CD4-positive, alpha-beta T cell treated with Interleukin-6 at 100 ng/mL for 8 hours (primary cell): ENCODE measurements around the gene SEPSECS.

Experiments
- DNase-seq: peaks from one replicate; pipeline ENCODE4 v3.0.0-alpha.2; 2020; ENCODE audit warnings: mixed read lengths, low spot score

Gene SEPSECS

GRCh38 chr4:25155947-25156346 is 4.3 kb downstream of the SEPSECS start:
- no peak for DNase-seq

GRCh38 chr4:25154594-25155265 is 5.5 kb downstream of the SEPSECS start:
- no peak for DNase-seq

- no peak for DNase-seq
Measured at GRCh38 chr4:25146076-25146475, 14.2 kb downstream of the SEPSECS start.

GRCh38 chr4:25144870-25145481 is 15.3 kb downstream of the SEPSECS start:
- peak; percentile 2 for DNase-seq

GRCh38 chr4:25142468-25142867 is 17.8 kb downstream of the SEPSECS start:
- no peak for DNase-seq

GRCh38 chr4:25141592-25141991 is 18.7 kb downstream of the SEPSECS start:
- no peak for DNase-seq

- no peak for DNase-seq
Measured at GRCh38 chr4:25133132-25133531, 27.1 kb downstream of the SEPSECS start.

- DNase-seq = no peak
Measured at GRCh38 chr4:25131926-25132325, 28.3 kb downstream of the SEPSECS start.

- DNase-seq = no peak
Measured at GRCh38 chr4:25131381-25131780, 28.9 kb downstream of the SEPSECS start.

GRCh38 chr4:25129917-25130316 is 30.3 kb downstream of the SEPSECS start:
- no peak for DNase-seq

- no peak for DNase-seq
Measured at GRCh38 chr4:25128671-25129070, 31.6 kb downstream of the SEPSECS start.

- DNase-seq = no peak
Measured at GRCh38 chr4:25123236-25123635, 37.0 kb downstream of the SEPSECS start.

GRCh38 chr4:25120146-25120940 is 39.9 kb downstream of the SEPSECS start:
- no peak for DNase-seq

GRCh38 chr4:25117716-25118472 is 42.4 kb downstream of the SEPSECS start:
- DNase-seq = no peak

GRCh38 chr4:25117274-25117673 is 43.0 kb downstream of the SEPSECS start:
- DNase-seq = no peak

GRCh38 chr4:25113915-25114904 is 46.0 kb downstream of the SEPSECS start:
- DNase-seq = no peak

- DNase-seq = no peak
Measured at GRCh38 chr4:25112995-25113380, 47.3 kb downstream of the SEPSECS start.

GRCh38 chr4:25112366-25112994 is 47.8 kb downstream of the SEPSECS start:
- no peak for DNase-seq

- no peak for DNase-seq
Measured at GRCh38 chr4:25111648-25112196, 48.5 kb downstream of the SEPSECS start.
